Spleen (tissue), 11 donors: ENCODE results near the gene CEMP1. TPM values are rescaled to one million over a fixed set of nuclear protein-coding genes. Genes with fewer than 3 reads are reported as not detected.
A peak's percentile ranks its signal among the peaks of the same experiment; 100 is the strongest.

Source experiments
- DNase-seq: peaks from one replicate; pipeline ENCODE4 v3.0.0-alpha.2; 2020
- H3K27ac ChIP-seq, 8 donors: fragments of 200-600 bp; sonication (generic) in 7 of 8; 1 replicate in 4 of 8; 2 replicates in 4 of 8; pipeline versions ENCODE4 v1.5.0 to v1.8.0; 2016 to 2021; ENCODE audit warnings: inconsistent platforms in 4 of 8, mild to moderate bottlenecking in 4 of 8, moderate library complexity in 1 of 8
- H3K27me3 ChIP-seq, 7 donors: fragments of 200-600 bp; sonication (generic) in 6 of 7; replicated peaks in 1 of 7; 1 replicate in 4 of 7; 2 replicates in 3 of 7; pipeline versions ENCODE4 v1.5.0 to v1.8.0; 2016 to 2021; ENCODE audit warnings: inconsistent platforms in 3 of 7, mild to moderate bottlenecking in 1 of 7
- H3K36me3 ChIP-seq, 6 donors: fragments of 200-600 bp; sonication (generic) in 5 of 6; 1 replicate in 4 of 6; 2 replicates in 2 of 6; pipeline versions ENCODE4 v1.5.0 to v1.8.0; 2016 to 2021; ENCODE audit warnings: inconsistent platforms in 2 of 6
- H3K4me1 ChIP-seq, 6 donors: fragments of 200-600 bp; sonication (generic) in 5 of 6; 1 replicate in 3 of 6; 2 replicates in 3 of 6; pipeline versions ENCODE4 v1.5.0 to v1.8.0; 2016 to 2021; ENCODE audit warnings: inconsistent platforms in 3 of 6
- H3K4me3 ChIP-seq, 8 donors: fragments of 200-600 bp; sonication (generic) in 7 of 8; 1 replicate in 4 of 8; 2 replicates in 4 of 8; pipeline versions ENCODE4 v1.5.0 to v1.8.0; 2016 to 2021; ENCODE audit warnings: inconsistent platforms in 4 of 8, mild to moderate bottlenecking in 4 of 8, moderate library complexity in 2 of 8
- H3K9me3 ChIP-seq, 8 donors: fragments of 200-600 bp; sonication (generic) in 7 of 8; 1 replicate in 4 of 8; 2 replicates in 4 of 8; pipeline versions ENCODE4 v1.5.0 to v1.8.0; 2016 to 2021; ENCODE audit warnings: inconsistent platforms in 4 of 8
- CTCF ChIP-seq, 11 experiments: fragments of 200-600 bp in 7 of 11; fragments of 450-650 bp in 4 of 11; sonication (generic) in 4 of 11; IDR thresholded peaks in 8 of 11; conservative IDR thresholded peaks in 3 of 11; 1 replicate in 7 of 11; 2 replicates in 4 of 11; pipeline versions ENCODE4 v1.4.0 to v1.8.0; 2016 to 2021; ENCODE audit warnings: antibody characterized with exemption in 11 of 11, inconsistent platforms in 4 of 11, mild to moderate bottlenecking in 1 of 11
- POLR2A ChIP-seq, 3 donors: fragments of 450-650 bp; IDR thresholded peaks; one replicate each; pipeline ENCODE4 v1.5.1; 2017; ENCODE audit warnings: antibody characterized with exemption in 3 of 3, mild to moderate bottlenecking in 1 of 3
- POLR2AphosphoS5 ChIP-seq, 3 donors: sonication (generic); formaldehyde crosslinking; IDR thresholded peaks; one replicate each; pipeline ENCODE4 v1.5.1; 2017; ENCODE audit warnings: antibody characterized with exemption in 3 of 3
- WGBS, 5 donors: extraction: QIAGEN DNeasy Blood & Tissue Kit in 3 of 5; methylation state at CpG; one replicate each; pipeline versions ENCODE4 v1.1.5 to v1.1.7; 2013 to 2018; 5-methylcytosine and 5-hydroxymethylcytosine counted together
- intact Hi-C: fragments of 100-400 bp; cut with DNase I; formaldehyde crosslinking; loops from one replicate; pipeline ENCODE4 v1.15.0; 2023; ENCODE audit warnings: low total_unique reads
- polyA plus RNA-seq, 3 donors: library from polyadenylated mRNA; stranded (reverse); fragments of 200-250 nt; gene quantifications; one replicate each; pipeline ENCODE4 v1.2.1, GENCODE V29; 2013
- total RNA-seq, 7 donors: library from RNA; depleted of rRNA in 3 of 7; stranded (reverse); fragments of >200 nt in 3 of 7; fragmentation: NEBNext Ultra II Directional in 4 of 7; extraction: Animal tissue kit (Norgen Biotek cat#: 25700) in 4 of 7; gene quantifications; one replicate each; pipeline versions ENCODE4 v1.1.0 to v1.2.1, GENCODE V29; 2016 to 2021
- donor health status: healthy with polysubstance abuse.
- donor health status: DM: no; HTN: no; CAD: no; lungs with moderate emphysema.
- donor health status: DM: no; HTN: no; CAD: no.
- donor health status: Bipolar disorder and iron deficiency.
- donor health status: healthy.
- donor health status: DM: no; HTN: no; CAD: no.
- donor health status: DM: yes; HTN: yes; CAD: no.

Gene CEMP1
- total and polyA plus RNA-seq, 10 donors: 0.37 to 1.5 (median 0.74) TPM; not detected in 5

GRCh38 chr16:2490190-2491105 lies 40.8 kb downstream of the CEMP1 start:
- no peaks in the 10 kb centered on the region for H3K27me3 ChIP-seq
- TF ChIP-seq POLR2AphosphoS5 (IDR thresholded peaks at IDR 0.05) (no peak), CTCF (IDR thresholded peaks at IDR 0.05 in 8 of 11, conservative IDR thresholded peaks at IDR 0.05 in 3 of 11) (no peak), POLR2A (IDR thresholded peaks at IDR 0.05) (no peak)
- WGBS, 5 donors: 93 to 95% (median 95%) methylated on average over 20 to 23 of the region's 23 CpGs
- peaks cover 7 to 37% (median 27%) of the 10 kb centered on the region in 6 donors for H3K4me1 ChIP-seq
- H3K27ac ChIP-seq: no peak overlapping the region
- DNase-seq: no peak
- H3K4me3 ChIP-seq: no peak overlapping the region
- H3K9me3 ChIP-seq: no peaks in the 10 kb centered on the region
- peaks cover 0 to 17% (median 0%) of the 10 kb centered on the region in 6 donors for H3K36me3 ChIP-seq
- intact Hi-C loops: loop anchor here (10.0 kb wide), 1 partner anchor 56 kb away; no protein-coding TSS in a partner anchor

GRCh38 chr16:2489581-2489980 lies 41.6 kb downstream of the CEMP1 start:
- DNase-seq: no peak
- Histone ChIP-seq H3K9me3 (no peaks in the 10 kb centered on the region), H3K4me1 (peaks cover 7 to 44% (median 27%) of the 10 kb centered on the region in 6 donors), H3K4me3 (no peak overlapping the region), H3K27me3 (no peaks in the 10 kb centered on the region), H3K27ac (no peak overlapping the region), H3K36me3 (peaks cover 0 to 18% (median 0%) of the 10 kb centered on the region in 6 donors)
- WGBS, 5 donors: 91 to 97% (median 96%) methylated on average over 14 to 16 of the region's 16 CpGs
- no peak for TF ChIP-seq POLR2AphosphoS5 (IDR thresholded peaks at IDR 0.05)
- TF ChIP-seq POLR2A (IDR thresholded peaks at IDR 0.05): no peak
- TF ChIP-seq CTCF (IDR thresholded peaks at IDR 0.05 in 8 of 11, conservative IDR thresholded peaks at IDR 0.05 in 3 of 11): no peak
- intact Hi-C loops: no loop called here

- no peak for DNase-seq
- no peak overlapping the region for H3K27ac ChIP-seq
- WGBS, 5 donors: 31 to 61% (median 43%) methylated on average over 9 to 15 of the region's 15 CpGs
- no peaks in the 10 kb centered on the region for H3K9me3 ChIP-seq
- H3K36me3 ChIP-seq: peaks cover 0 to 18% (median 0%) of the 10 kb centered on the region in 6 donors
- H3K4me1 ChIP-seq: peaks cover 7 to 50% (median 27%) of the 10 kb centered on the region in 6 donors
- no peak for TF ChIP-seq CTCF (IDR thresholded peaks at IDR 0.05 in 8 of 11, conservative IDR thresholded peaks at IDR 0.05 in 3 of 11)
- TF ChIP-seq POLR2A (IDR thresholded peaks at IDR 0.05): no peak
- no peak for TF ChIP-seq POLR2AphosphoS5 (IDR thresholded peaks at IDR 0.05)
- intact Hi-C loops: no loop called here
- H3K4me3 ChIP-seq: no peak overlapping the region
- no peaks in the 10 kb centered on the region for H3K27me3 ChIP-seq
These were observed 43.2 kb downstream of the CEMP1 start for GRCh38 chr16:2487903-2488531.

GRCh38 chr16:2487517-2487842 lies 43.7 kb downstream of the CEMP1 start:
- DNase-seq: no peak
- WGBS, 5 donors: 36 to 73% (median 50%) methylated on average over 5 to 8 of the region's 8 CpGs
- Histone ChIP-seq H3K9me3 (no peaks in the 10 kb centered on the region), H3K4me3 (peak overlapping the region in 1 of 8 donors; percentile 22), H3K36me3 (peaks cover 0 to 18% (median 0%) of the 10 kb centered on the region in 6 donors), H3K27me3 (no peaks in the 10 kb centered on the region), H3K4me1 (peaks cover 7 to 56% (median 28%) of the 10 kb centered on the region in 6 donors), H3K27ac (peak overlapping the region in 1 of 8 donors; percentile 38)
- intact Hi-C loops: no loop called here
- TF ChIP-seq POLR2A (IDR thresholded peaks at IDR 0.05) (no peak), CTCF (IDR thresholded peaks at IDR 0.05 in 8 of 11, conservative IDR thresholded peaks at IDR 0.05 in 3 of 11) (no peak), POLR2AphosphoS5 (IDR thresholded peaks at IDR 0.05) (no peak)
